Transverse colon (tissue), 4 donors: ENCODE data around the gene OPTN. TPM values are rescaled to one million over a fixed set of nuclear protein-coding genes. Genes with fewer than 3 reads are reported as not detected.
A peak's percentile ranks its signal among the peaks of the same experiment; 100 is the strongest.

ENCODE experiments used
- DNase-seq: peaks from one replicate; pipeline ENCODE4 v3.0.0-alpha.2; 2019
- H3K27ac ChIP-seq, 4 donors: fragments of 200-600 bp; sonication (generic); 2 replicates each; pipeline ENCODE4 v1.5.1; 2016 to 2018; ENCODE audit warnings: inconsistent platforms in 4 of 4
- H3K27me3 ChIP-seq: fragments of 200-600 bp; sonication (generic); 2 replicates; pipeline ENCODE4 v1.5.1; 2017; ENCODE audit warnings: inconsistent platforms
- H3K36me3 ChIP-seq, 4 donors: fragments of 200-600 bp; sonication (generic); 2 replicates each; pipeline ENCODE4 v1.5.1; 2017 to 2019; ENCODE audit warnings: inconsistent platforms in 4 of 4
- H3K4me1 ChIP-seq, 4 donors: fragments of 200-600 bp; sonication (generic); 2 replicates each; pipeline ENCODE4 v1.5.1; 2017 to 2020; ENCODE audit warnings: inconsistent platforms in 4 of 4
- H3K4me3 ChIP-seq, 4 donors: fragments of 200-600 bp; sonication (generic); 1 replicate in 1 of 4; 2 replicates in 3 of 4; pipeline versions ENCODE4 v1.5.1 to v1.6.1; 2017 to 2019; ENCODE audit warnings: inconsistent platforms in 4 of 4
- H3K9me3 ChIP-seq, 2 donors: fragments of 200-600 bp; sonication (generic); 2 replicates each; pipeline ENCODE4 v1.5.1; 2017 to 2019; ENCODE audit warnings: inconsistent platforms in 2 of 2
- CTCF ChIP-seq, 5 experiments: fragments of 200-600 bp in 3 of 5; fragments of 450-650 bp in 2 of 5; sonication (generic) in 3 of 5; IDR thresholded peaks; 1 replicate in 2 of 5; 2 replicates in 3 of 5; pipeline ENCODE4 v1.5.1; 2016 to 2017; ENCODE audit warnings: antibody characterized with exemption in 5 of 5, inconsistent platforms in 3 of 5, mild to moderate bottlenecking in 2 of 5, moderate library complexity in 1 of 5
- EP300 ChIP-seq: sonication (generic); formaldehyde crosslinking; IDR thresholded peaks from one replicate; pipeline ENCODE4 v1.6.1; 2017; ENCODE audit warnings: antibody characterized with exemption, low read depth
- POLR2A ChIP-seq: fragments of 450-650 bp; IDR thresholded peaks from one replicate; pipeline ENCODE4 v1.6.1; 2016; ENCODE audit warnings: antibody characterized with exemption, mild to moderate bottlenecking, moderate library complexity
- POLR2AphosphoS5 ChIP-seq, 3 donors: sonication (generic); formaldehyde crosslinking; IDR thresholded peaks; one replicate each; pipeline ENCODE4 v1.6.1; 2016; ENCODE audit warnings: antibody characterized with exemption in 3 of 3
- WGBS, 2 donors: methylation state at CpG; one replicate each; pipeline ENCODE4 v1.1.5; 2018; ENCODE audit warnings: low coverage in 1 of 2; 5-methylcytosine and 5-hydroxymethylcytosine counted together
- in situ Hi-C, 4 donors: fragments of 200-750 bp; cut with MboI; loops; one replicate each; pipeline versions ENCODE4 v1.15.0 to v1.15.1; 2017; ENCODE audit warnings: low sequenced_read_pairs in 3 of 4, low pct_ligation_motif_present in 1 of 4, low pct_unique_long_range_greater_than_20kb in 1 of 4
- intact Hi-C: fragments of 100-400 bp; cut with DNase I; formaldehyde crosslinking; loops from one replicate; pipeline ENCODE4 v1.15.1; 2023; ENCODE audit warnings: low total_unique reads
- total RNA-seq, 4 donors: library from RNA; depleted of rRNA; stranded (reverse); fragments of >200 nt; gene quantifications; one replicate each; pipeline ENCODE4 v1.1.0, GENCODE V29; 2016

The OPTN gene
- total RNA-seq, 4 donors from 2014 or later = 39.2 to 74.8 (median 66.3) TPM

GRCh38 chr10:13117841-13118783 is 18.1 kb downstream of the OPTN start:
- no peak for DNase-seq
- TF ChIP-seq POLR2AphosphoS5 (IDR thresholded peaks at IDR 0.05) (no peak), CTCF (IDR thresholded peaks at IDR 0.05) (no peak)
- no peaks in the 10 kb centered on the region for H3K27me3 ChIP-seq
- WGBS, 2 donors = 50 to 70% methylated on average over 6 to 14 of the region's 14 CpGs
- H3K4me1 ChIP-seq = peaks cover 0 to 13% (median 5%) of the 10 kb centered on the region in 4 donors
- H3K9me3 ChIP-seq = no peaks in the 10 kb centered on the region
- intact Hi-C loops (no loop called here), in situ Hi-C loops (no loop called here)
- H3K4me3 ChIP-seq = no peak overlapping the region
- H3K27ac ChIP-seq = no peak overlapping the region
- H3K36me3 ChIP-seq = peaks cover 0 to 55% (median 14%) of the 10 kb centered on the region in 4 donors

- Histone ChIP-seq H3K36me3 (peaks cover 0 to 55% (median 14%) of the 10 kb centered on the region in 4 donors), H3K4me1 (peaks cover 0 to 13% (median 5%) of the 10 kb centered on the region in 4 donors), H3K27ac (no peak overlapping the region), H3K27me3 (no peaks in the 10 kb centered on the region), H3K4me3 (no peak overlapping the region), H3K9me3 (no peaks in the 10 kb centered on the region)
- no peak for DNase-seq
- intact Hi-C loops (no loop called here), in situ Hi-C loops (no loop called here)
- TF ChIP-seq POLR2AphosphoS5 (IDR thresholded peaks at IDR 0.05) = no peak
- TF ChIP-seq CTCF (IDR thresholded peaks at IDR 0.05) = no peak
- no peak for TF ChIP-seq POLR2A
- no peak for TF ChIP-seq EP300
- WGBS, 2 donors = 83 to 91% methylated on average over 3 of the region's 3 CpGs
These were observed 18.9 kb downstream of the OPTN start for GRCh38 chr10:13118784-13119410.

GRCh38 chr10:13120786-13121499 is 21.0 kb downstream of the OPTN start:
- H3K27ac ChIP-seq = no peak overlapping the region
- intact Hi-C loops = no loop called here
- H3K9me3 ChIP-seq = no peaks in the 10 kb centered on the region
- DNase-seq = no peak
- H3K4me3 ChIP-seq = no peak overlapping the region
- 83 to 91% methylated on average over 10 of the region's 10 CpGs for WGBS, 2 donors
- H3K27me3 ChIP-seq = no peaks in the 10 kb centered on the region
- no peak for TF ChIP-seq POLR2A
- peak in 2 of 3 donors; percentile 9 to 33 for TF ChIP-seq POLR2AphosphoS5 (IDR thresholded peaks at IDR 0.05)
- H3K36me3 ChIP-seq = peaks cover 0 to 71% (median 20%) of the 10 kb centered on the region in 4 donors
- peaks cover 0 to 9% (median 5%) of the 10 kb centered on the region in 4 donors for H3K4me1 ChIP-seq
- in situ Hi-C loops = no loop called here

- in situ Hi-C loops = no loop called here
- H3K9me3 ChIP-seq = no peaks in the 10 kb centered on the region
These were observed 21.5 kb downstream of the OPTN start for GRCh38 chr10:13121500-13121854.

GRCh38 chr10:13136651-13137050 is 36.7 kb downstream of the OPTN start:
- Histone ChIP-seq H3K4me3 (no peak overlapping the region), H3K9me3 (no peaks in the 10 kb centered on the region), H3K36me3 (peaks cover 0 to 80% (median 33%) of the 10 kb centered on the region in 4 donors), H3K27ac (no peak overlapping the region), H3K27me3 (no peaks in the 10 kb centered on the region), H3K4me1 (no peaks in the 10 kb centered on the region)
- TF ChIP-seq CTCF (IDR thresholded peaks at IDR 0.05) (no peak), POLR2AphosphoS5 (IDR thresholded peaks at IDR 0.05) (no peak), POLR2A (no peak), EP300 (no peak)
- DNase-seq = no peak
- 91 to 96% methylated on average over 4 to 8 of the region's 8 CpGs for WGBS, 2 donors
- intact Hi-C loops (no loop called here), in situ Hi-C loops (no loop called here)

More at GRCh38 chr10:13121500-13121854, 21.5 kb downstream of the OPTN start:
- Histone ChIP-seq H3K4me3 (no peak overlapping the region), H3K27me3 (no peaks in the 10 kb centered on the region), H3K27ac (no peak overlapping the region), H3K4me1 (peaks cover 0 to 4% (median 4%) of the 10 kb centered on the region in 4 donors), H3K36me3 (peaks cover 0 to 74% (median 21%) of the 10 kb centered on the region in 4 donors)
- TF ChIP-seq POLR2AphosphoS5 (IDR thresholded peaks at IDR 0.05) = no peak
- no peak for TF ChIP-seq EP300
- intact Hi-C loops = no loop called here
- 75 to 95% methylated on average over 1 of the region's 1 CpG for WGBS, 2 donors
- no peak for DNase-seq
